Osteoblast (primary cell): ENCODE data around the gene SHISA4. TPM values are rescaled to one million over a fixed set of nuclear protein-coding genes. Genes with fewer than 3 reads are reported as not detected.

Source experiments
- DNase-seq: peaks from one replicate; pipeline ENCODE4 v3.0.0; 2011; ENCODE audit warnings: low spot score, mixed read lengths; ENCODE audit not compliant: insufficient read length; ENCODE audit errors: missing footprints
- H2AFZ ChIP-seq: 2 replicates; pipeline ENCODE4 v1.6.0; 2011; ENCODE audit warnings: mild to moderate bottlenecking, low read length
- H3K27ac ChIP-seq: 2 replicates; pipeline ENCODE4 v1.5.1; 2011; ENCODE audit warnings: mild to moderate bottlenecking, low read depth, low read length, moderate library complexity
- H3K27me3 ChIP-seq: 2 replicates; pipeline ENCODE4 v1.6.0; 2012; ENCODE audit warnings: mild to moderate bottlenecking, control low read depth, inconsistent platforms, low read length, moderate library complexity; ENCODE audit not compliant: insufficient read depth
- H3K36me3 ChIP-seq: 2 replicates; pipeline ENCODE4 v1.5.1; 2011; ENCODE audit warnings: mild to moderate bottlenecking, low read length, control low read depth, moderate library complexity; ENCODE audit not compliant: insufficient read depth
- H3K4me1 ChIP-seq: 2 replicates; pipeline ENCODE4 v1.5.1; 2011; ENCODE audit warnings: mild to moderate bottlenecking, low read length, control low read depth, moderate library complexity; ENCODE audit not compliant: insufficient read depth
- H3K4me2 ChIP-seq: 2 replicates; pipeline ENCODE4 v1.6.0; 2011; ENCODE audit warnings: mild to moderate bottlenecking, low read length; ENCODE audit not compliant: insufficient read depth
- H3K4me3 ChIP-seq: fragments of 200-600 bp; sonication (generic); 3 replicates; pipeline ENCODE4 v1.5.1; 2012; ENCODE audit warnings: mild to moderate bottlenecking, low read length, inconsistent platforms; ENCODE audit not compliant: insufficient read depth
- H3K79me2 ChIP-seq: 2 replicates; pipeline ENCODE4 v1.6.0; 2012; ENCODE audit warnings: mild to moderate bottlenecking, low read length, control low read depth, inconsistent platforms; ENCODE audit not compliant: insufficient read depth
- H3K9me3 ChIP-seq: 2 replicates; pipeline ENCODE4 v1.5.1; 2011; ENCODE audit warnings: low read depth, low read length, control low read depth
- H4K20me1 ChIP-seq: 2 replicates; pipeline ENCODE4 v1.6.0; 2012; ENCODE audit warnings: mild to moderate bottlenecking, low read length, control low read depth; ENCODE audit not compliant: insufficient read depth
- total RNA-seq: library from RNA; depleted of rRNA; stranded (reverse); fragments of >200 nt; gene quantifications from 2 replicates; pipeline ENCODE4 v1.2.3, GENCODE V29; 2012
- TF ChIP-seq, protein P1 (sequence below): IDR thresholded peaks from 2 replicates; pipeline ENCODE4 v1.5.1; 2011; ENCODE audit warnings: mild to moderate bottlenecking, low read depth, low read length, moderate library complexity; ENCODE audit errors: extremely low read depth

The SHISA4 gene
- total RNA-seq, 1 donor, result 25.3 TPM

DNA sequence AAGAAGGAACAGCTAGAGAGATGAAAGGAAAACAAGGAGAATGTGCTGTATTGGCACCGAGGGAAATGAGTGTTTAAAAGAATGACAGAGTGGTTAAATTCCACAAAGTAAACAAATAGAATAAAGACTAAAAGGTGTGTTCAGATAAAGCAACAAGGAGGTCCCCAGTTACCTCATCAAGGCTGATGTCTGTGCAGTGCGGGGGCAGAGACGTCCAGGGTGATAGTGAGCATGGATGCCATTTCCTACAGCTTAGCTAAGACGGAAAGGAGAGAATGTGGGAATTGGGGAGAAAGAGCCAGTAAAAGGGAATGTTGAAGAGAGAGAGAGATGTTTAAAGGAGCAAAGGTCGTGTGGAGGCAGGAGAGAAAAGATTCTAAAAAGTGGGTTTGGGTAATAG lies 42.1 kb downstream of the SHISA4 start:
- Histone ChIP-seq H3K4me3 (no peak overlapping the region), H3K36me3 (peaks cover 13% of the 10 kb centered on the region), H3K27ac (no peak overlapping the region), H3K9me3 (no peaks in the 10 kb centered on the region), H3K27me3 (no peaks in the 10 kb centered on the region), H4K20me1 (peaks cover 17% of the 10 kb centered on the region), H3K79me2 (peaks cover 4% of the 10 kb centered on the region), H3K4me1 (peaks cover 9% of the 10 kb centered on the region), H3K4me2 (no peak overlapping the region), H2AFZ (no peak overlapping the region)
- DNase-seq, result no peak
- TF ChIP-seq, protein P1, sequence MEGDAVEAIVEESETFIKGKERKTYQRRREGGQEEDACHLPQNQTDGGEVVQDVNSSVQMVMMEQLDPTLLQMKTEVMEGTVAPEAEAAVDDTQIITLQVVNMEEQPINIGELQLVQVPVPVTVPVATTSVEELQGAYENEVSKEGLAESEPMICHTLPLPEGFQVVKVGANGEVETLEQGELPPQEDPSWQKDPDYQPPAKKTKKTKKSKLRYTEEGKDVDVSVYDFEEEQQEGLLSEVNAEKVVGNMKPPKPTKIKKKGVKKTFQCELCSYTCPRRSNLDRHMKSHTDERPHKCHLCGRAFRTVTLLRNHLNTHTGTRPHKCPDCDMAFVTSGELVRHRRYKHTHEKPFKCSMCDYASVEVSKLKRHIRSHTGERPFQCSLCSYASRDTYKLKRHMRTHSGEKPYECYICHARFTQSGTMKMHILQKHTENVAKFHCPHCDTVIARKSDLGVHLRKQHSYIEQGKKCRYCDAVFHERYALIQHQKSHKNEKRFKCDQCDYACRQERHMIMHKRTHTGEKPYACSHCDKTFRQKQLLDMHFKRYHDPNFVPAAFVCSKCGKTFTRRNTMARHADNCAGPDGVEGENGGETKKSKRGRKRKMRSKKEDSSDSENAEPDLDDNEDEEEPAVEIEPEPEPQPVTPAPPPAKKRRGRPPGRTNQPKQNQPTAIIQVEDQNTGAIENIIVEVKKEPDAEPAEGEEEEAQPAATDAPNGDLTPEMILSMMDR, result no peak

DNA sequence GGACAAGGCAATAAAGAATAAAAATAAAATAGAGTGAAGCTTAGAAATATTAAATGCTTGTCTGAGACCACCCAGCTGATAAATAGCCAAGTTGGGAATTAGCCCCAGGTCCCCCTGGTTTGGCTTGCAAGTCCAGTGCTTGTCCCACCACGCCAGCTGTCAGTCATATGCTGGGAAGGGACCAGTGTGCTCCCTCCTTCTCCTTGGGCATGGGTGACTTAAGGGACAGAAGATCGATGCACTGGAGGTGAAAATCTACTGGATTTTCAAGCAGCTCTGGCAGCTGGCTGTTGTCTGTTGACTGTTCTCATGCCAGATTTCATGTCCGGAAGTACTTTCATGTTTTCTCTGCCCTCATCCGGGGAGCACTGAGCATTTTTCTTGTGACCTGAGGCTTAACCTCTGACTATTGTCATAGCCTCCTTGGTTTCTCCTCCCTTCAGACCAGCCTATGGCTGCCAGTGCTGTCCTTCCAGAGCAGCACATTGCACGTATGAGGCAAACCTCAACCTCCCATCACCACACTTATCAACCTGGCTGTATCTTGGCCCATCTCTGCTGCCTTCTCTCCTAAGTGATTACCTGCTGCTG lies 45.2 kb downstream of the SHISA4 start:
- Histone ChIP-seq H2AFZ (no peak overlapping the region), H3K27me3 (no peaks in the 10 kb centered on the region), H3K27ac (no peak overlapping the region), H3K4me3 (no peak overlapping the region), H4K20me1 (peaks cover 16% of the 10 kb centered on the region), H3K36me3 (peaks cover 13% of the 10 kb centered on the region), H3K9me3 (no peaks in the 10 kb centered on the region), H3K4me1 (peaks cover 22% of the 10 kb centered on the region), H3K79me2 (peaks cover 7% of the 10 kb centered on the region), H3K4me2 (no peak overlapping the region)
- TF ChIP-seq, protein P1, result no peak
- no peak for DNase-seq

DNA sequence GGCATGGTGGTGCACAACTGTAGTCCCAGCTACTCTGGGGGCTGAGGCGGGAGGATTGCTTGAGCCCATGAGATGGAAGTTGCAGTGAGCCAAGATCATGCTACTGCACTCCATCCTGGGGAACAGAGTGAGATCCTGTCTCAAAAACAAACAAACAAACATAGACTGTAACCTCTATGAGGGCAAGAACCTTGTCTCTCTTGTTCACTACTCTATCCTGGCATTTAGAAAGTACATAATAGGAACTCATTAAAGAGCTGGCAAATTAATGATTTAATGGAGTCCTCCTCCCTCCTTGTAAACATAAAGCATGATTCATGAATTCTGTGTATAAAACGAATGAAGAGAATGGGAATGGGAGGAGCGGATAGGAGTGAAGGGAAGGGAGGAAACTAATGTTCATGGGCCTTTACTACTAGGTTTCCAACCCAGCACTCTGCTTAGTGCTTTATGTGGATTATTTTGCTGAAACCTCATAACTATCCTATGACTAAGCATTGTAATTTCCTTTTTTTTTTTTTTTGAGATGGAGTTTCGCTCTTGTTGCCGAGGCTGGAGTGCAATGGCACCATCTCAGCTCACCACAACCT lies 49.0 kb downstream of the SHISA4 start:
- no peak overlapping the region for H2AFZ ChIP-seq
- H3K4me3 ChIP-seq, result no peak overlapping the region
- peak; percentile 85 for DNase-seq
- H3K4me1 ChIP-seq, result peaks cover 25% of the 10 kb centered on the region
- peaks cover 8% of the 10 kb centered on the region for H4K20me1 ChIP-seq
- TF ChIP-seq, protein P1, result no peak
- H3K27me3 ChIP-seq, result no peaks in the 10 kb centered on the region
- H3K27ac ChIP-seq, result peak overlapping the region; percentile 5
- no peaks in the 10 kb centered on the region for H3K36me3 ChIP-seq
- H3K4me2 ChIP-seq, result no peak overlapping the region
- H3K9me3 ChIP-seq, result no peaks in the 10 kb centered on the region
- H3K79me2 ChIP-seq, result peaks cover 14% of the 10 kb centered on the region

DNA sequence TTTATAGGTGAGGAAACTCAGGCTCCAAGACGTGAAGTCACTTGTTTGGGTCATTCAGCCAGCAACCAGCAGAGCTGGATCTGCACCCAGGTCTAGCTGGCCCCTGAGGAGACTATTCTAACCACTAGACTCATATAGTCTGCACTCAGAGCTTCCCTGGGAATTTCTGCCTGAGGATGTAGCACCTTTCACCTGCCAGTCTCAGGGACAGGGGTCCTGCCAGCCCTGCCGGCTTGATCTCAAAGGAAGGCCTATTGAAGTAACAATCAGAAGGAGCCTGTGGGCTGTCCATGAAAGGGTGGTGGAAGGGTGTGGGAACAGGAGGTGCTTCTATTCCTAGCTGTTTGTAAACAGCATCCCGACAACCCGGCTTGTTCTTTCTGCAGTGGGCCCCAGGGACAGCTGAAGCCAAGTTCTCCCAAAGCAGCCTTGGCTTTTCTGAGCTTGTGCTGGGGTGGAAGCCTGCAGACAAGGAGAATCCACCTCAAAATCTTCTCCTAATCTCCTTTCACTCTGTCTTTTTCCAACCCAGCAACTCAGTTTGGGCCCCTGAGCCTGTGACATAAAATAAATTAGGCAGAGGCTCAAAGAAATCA lies 49.8 kb downstream of the SHISA4 start:
- H3K27ac ChIP-seq, result peak overlapping the region; percentile 48
- H2AFZ ChIP-seq, result no peak overlapping the region
- H3K4me2 ChIP-seq, result no peak overlapping the region
- no peaks in the 10 kb centered on the region for H3K27me3 ChIP-seq
- peaks cover 25% of the 10 kb centered on the region for H3K4me1 ChIP-seq
- H4K20me1 ChIP-seq, result peaks cover 15% of the 10 kb centered on the region
- DNase-seq, result no peak
- no peak overlapping the region for H3K4me3 ChIP-seq
- no peaks in the 10 kb centered on the region for H3K9me3 ChIP-seq
- TF ChIP-seq, protein P1, result no peak
- peaks cover 20% of the 10 kb centered on the region for H3K79me2 ChIP-seq
- H3K36me3 ChIP-seq, result no peaks in the 10 kb centered on the region
